ENCODE measurements around the gene MTMR11.

DNA sequence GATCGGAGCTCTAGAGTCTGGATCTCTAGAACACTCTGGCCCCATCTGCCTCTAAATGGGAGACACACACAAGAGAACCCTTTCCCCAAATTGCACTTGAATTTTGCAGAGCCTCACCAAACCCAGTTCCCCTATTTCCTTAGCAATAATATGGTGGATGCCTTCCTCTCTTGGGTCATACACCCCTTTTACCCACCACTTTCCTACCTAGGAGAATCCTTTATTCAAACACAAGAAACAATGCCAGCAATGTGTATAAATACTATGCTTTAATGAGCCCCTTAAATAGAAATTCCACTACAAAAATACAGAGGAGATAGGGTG, 8.3 kb downstream of the MTMR11 start:
- TF ChIP-seq BRCA1 (IDR thresholded peaks at IDR 0.05; ENCODE audit: low read depth, low read length) (no peak), RAD21 (IDR thresholded peaks at IDR 0.05 in 1 of 2, conservative IDR thresholded peaks at IDR 0.05 in 1 of 2; ENCODE audit: low read depth in 2 of 2, low read length in 2 of 2) (no peak), POLR2A (IDR thresholded peaks at IDR 0.05; ENCODE audit: control extremely low read depth in 1 of 2, low read depth in 2 of 2, low read length in 2 of 2) (no peak), EGR1 (IDR thresholded peaks at IDR 0.05; ENCODE audit: borderline replicate concordance, low read depth, low read length) (no peak), SP2 (IDR thresholded peaks at IDR 0.05; ENCODE audit: low read length) (no peak), EZH2 (IDR thresholded peaks at IDR 0.05; ENCODE audit: low read depth, low read length, severe bottlenecking) (no peak)
- TF ChIP-seq, protein P1, sequence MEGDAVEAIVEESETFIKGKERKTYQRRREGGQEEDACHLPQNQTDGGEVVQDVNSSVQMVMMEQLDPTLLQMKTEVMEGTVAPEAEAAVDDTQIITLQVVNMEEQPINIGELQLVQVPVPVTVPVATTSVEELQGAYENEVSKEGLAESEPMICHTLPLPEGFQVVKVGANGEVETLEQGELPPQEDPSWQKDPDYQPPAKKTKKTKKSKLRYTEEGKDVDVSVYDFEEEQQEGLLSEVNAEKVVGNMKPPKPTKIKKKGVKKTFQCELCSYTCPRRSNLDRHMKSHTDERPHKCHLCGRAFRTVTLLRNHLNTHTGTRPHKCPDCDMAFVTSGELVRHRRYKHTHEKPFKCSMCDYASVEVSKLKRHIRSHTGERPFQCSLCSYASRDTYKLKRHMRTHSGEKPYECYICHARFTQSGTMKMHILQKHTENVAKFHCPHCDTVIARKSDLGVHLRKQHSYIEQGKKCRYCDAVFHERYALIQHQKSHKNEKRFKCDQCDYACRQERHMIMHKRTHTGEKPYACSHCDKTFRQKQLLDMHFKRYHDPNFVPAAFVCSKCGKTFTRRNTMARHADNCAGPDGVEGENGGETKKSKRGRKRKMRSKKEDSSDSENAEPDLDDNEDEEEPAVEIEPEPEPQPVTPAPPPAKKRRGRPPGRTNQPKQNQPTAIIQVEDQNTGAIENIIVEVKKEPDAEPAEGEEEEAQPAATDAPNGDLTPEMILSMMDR (IDR thresholded peaks at IDR 0.05; ENCODE audit: control extremely low read depth in 1 of 3, insufficient read depth in 1 of 3, low read depth in 1 of 3, low read length in 3 of 3), result no peak

Measured in H1 (cell line).